K562 (cell line): ENCODE data around the gene TRPC4AP. TPM values are rescaled to one million over a fixed set of nuclear protein-coding genes. Genes with fewer than 3 reads are reported as not detected.
A peak's percentile ranks its signal among the peaks of the same experiment; 100 is the strongest.

Experiments
- ATAC-seq: fragments of 200-7000 bp; cut with Tn5 transposase; 3 replicates; pipeline ENCODE4 v1.9.1; 2020; ENCODE audit warnings: moderate library complexity
- BruUV-seq: library from RNA; stranded (reverse); fragments of 400-500 nt; replicated peaks from 2 replicates; lab custom pipeline; 2021; lab: Mats Ljungman, UMichigan
- CTCF ChIA-PET: fragments of 300-600 bp; formaldehyde crosslinking; extraction: SDS; loops from one replicate; lab custom pipeline; 2021; ENCODE audit warnings: low intra/inter-chr PET ratio; lab: Yijun Ruan, JAX
- POLR2A ChIA-PET: fragments of 300-600, 350-650 bp; sonication (Branson Sonifier 250); formaldehyde crosslinking; extraction: SDS; loops from one replicate; lab custom pipeline; 2021; ENCODE audit warnings: antibody characterized with exemption, inconsistent platforms; lab: Yijun Ruan, JAX
- DNase-seq, 4 experiments: peaks; one replicate each; pipeline versions ENCODE4 v3.0.0 to v3.0.0-alpha.2; 2011 to 2018; ENCODE audit warnings: low spot score in 3 of 4, mixed read lengths in 3 of 4; ENCODE audit errors: extremely low read depth in 1 of 4
- FAIRE-seq: peaks from 2 replicates; lab custom pipeline; 2011; peaks lifted over from hg19 to GRCh38; lab: Jason Lieb, UNC
- H2AFZ ChIP-seq: 2 replicates; pipeline ENCODE4 v1.6.0; 2011; ENCODE audit warnings: low read depth, low read length, control low read depth, inconsistent platforms
- H3K27ac ChIP-seq: fragments of 200-600 bp; 3 replicates; pipeline ENCODE4 v1.8.0; 2011; ENCODE audit warnings: low read depth, mild to moderate bottlenecking, control low read depth, inconsistent platforms, low read length, moderate library complexity, mixed read lengths; ENCODE audit errors: extremely low read depth
- H3K27me3 ChIP-seq, 2 experiments: fragments of 300-600 bp in 1 of 2; 2 replicates in 1 of 2; 3 replicates in 1 of 2; pipeline versions ENCODE4 v1.6.0 to v1.8.0; 2011; ENCODE audit warnings: inconsistent platforms in 2 of 2, low read length in 2 of 2, mild to moderate bottlenecking in 1 of 2, mixed read lengths in 1 of 2, moderate library complexity in 1 of 2; ENCODE audit not compliant: control insufficient read depth in 2 of 2, insufficient read depth in 2 of 2
- H3K36me3 ChIP-seq: fragments of 300-600 bp; 3 replicates; pipeline ENCODE4 v1.8.0; 2011; ENCODE audit warnings: mild to moderate bottlenecking, low read length, inconsistent platforms; ENCODE audit not compliant: control insufficient read depth, insufficient read depth
- H3K4me1 ChIP-seq, 2 experiments: fragments of 200-600 bp in 1 of 2; replicated peaks in 1 of 2; 2 replicates in 1 of 2; 3 replicates in 1 of 2; pipeline versions ENCODE4 v1.5.1 to v1.8.0; 2011; ENCODE audit warnings: inconsistent platforms in 2 of 2, low read length in 2 of 2, mild to moderate bottlenecking in 1 of 2, mixed read lengths in 1 of 2, moderate library complexity in 1 of 2; ENCODE audit not compliant: control insufficient read depth in 2 of 2, insufficient read depth in 2 of 2
- H3K4me2 ChIP-seq: 2 replicates; pipeline ENCODE4 v1.6.1; 2011; ENCODE audit warnings: low read length, control low read depth, inconsistent platforms, mixed read lengths; ENCODE audit not compliant: insufficient read depth
- H3K4me3 ChIP-seq: fragments of 200-600 bp; sonication (generic), shearing (Covaris generic); 2 replicates; pipeline ENCODE4 v1.5.1; 2016; ENCODE audit warnings: control low read depth, inconsistent platforms
- H3K79me2 ChIP-seq: fragments of 200-600 bp; 3 replicates; pipeline ENCODE4 v1.8.0; 2011; ENCODE audit warnings: low read length, inconsistent platforms; ENCODE audit not compliant: control insufficient read depth, insufficient read depth
- H3K9ac ChIP-seq, 2 experiments: 2 replicates each; pipeline versions ENCODE4 v1.6.0 to v1.6.1; 2011; ENCODE audit warnings: low read depth in 2 of 2, low read length in 2 of 2, control low read depth in 1 of 2, inconsistent platforms in 1 of 2, mild to moderate bottlenecking in 1 of 2, mixed read lengths in 1 of 2; ENCODE audit not compliant: insufficient read depth in 1 of 2
- H3K9me1 ChIP-seq: one replicate; pipeline ENCODE4 v1.6.0; 2011; ENCODE audit warnings: inconsistent platforms, mild to moderate bottlenecking, low read length, moderate library complexity; ENCODE audit not compliant: control insufficient read depth, insufficient read depth
- H3K9me3 ChIP-seq: replicated peaks from 2 replicates; pipeline ENCODE4 v1.5.1; 2011; ENCODE audit warnings: low read depth, low read length, inconsistent platforms; ENCODE audit not compliant: control insufficient read depth, insufficient read depth
- H4K20me1 ChIP-seq: replicated peaks from 2 replicates; pipeline ENCODE4 v1.6.1; 2011; ENCODE audit warnings: low read length, inconsistent platforms, mixed read lengths; ENCODE audit not compliant: control insufficient read depth, insufficient read depth
- ATF4 ChIP-seq: fragments of 450-650 bp; formaldehyde crosslinking; IDR thresholded peaks from 2 replicates; pipeline ENCODE4 v1.4.0; 2022; ENCODE audit warnings: mild to moderate bottlenecking, moderate library complexity
- CBX8 ChIP-seq: fragments of 200-600 bp; sonication (generic); IDR thresholded peaks from 2 replicates; pipeline ENCODE4 v1.6.1; 2012; ENCODE audit warnings: borderline replicate concordance, mixed run types, low read depth, mild to moderate bottlenecking, moderate library complexity, mixed read lengths, low read length, control low read depth, inconsistent platforms; ENCODE audit not compliant: poor library complexity, severe bottlenecking; ENCODE audit errors: extremely low read depth
- GATAD2A ChIP-seq: fragments of 450-650 bp; IDR thresholded peaks from 2 replicates; pipeline ENCODE4 v1.6.1; 2017
- HCFC1 ChIP-seq: IDR thresholded peaks from 2 replicates; pipeline ENCODE4 v1.6.1; 2012; ENCODE audit warnings: low read depth, low read length, improper control_type of control experiment
- HOXB6 ChIP-seq: fragments of 250-450 bp; sonication (Bioruptor Pico); IDR thresholded peaks from 2 replicates; pipeline ENCODE4 v1.5.1; 2022; ENCODE audit warnings: mild to moderate bottlenecking, borderline replicate concordance
- KLF6 ChIP-seq: fragments of 250-450 bp; sonication (Bioruptor Pico); IDR thresholded peaks from 2 replicates; pipeline ENCODE4 v1.4.0; 2020; ENCODE audit warnings: mild to moderate bottlenecking, moderate library complexity, borderline replicate concordance
- MITF ChIP-seq: IDR thresholded peaks from 2 replicates; pipeline ENCODE4 v1.6.1; 2014; ENCODE audit warnings: antibody characterized with exemption
- POLR2H ChIP-seq: IDR thresholded peaks from 2 replicates; pipeline ENCODE4 v1.6.1; 2016; ENCODE audit warnings: missing genetic modification characterization, low read depth, mild to moderate bottlenecking, control low read depth, missing compliant biosample characterization, moderate library complexity
- POLR3G ChIP-seq: IDR thresholded peaks from 2 replicates; pipeline ENCODE4 v1.6.1; 2011; ENCODE audit not compliant: insufficient read length, insufficient replicate concordance; ENCODE audit errors: extremely low read depth
- SUPT5H ChIP-seq: fragments of 450-650 bp; IDR thresholded peaks from 2 replicates; pipeline ENCODE4 v1.6.1; 2016
- TAF9B ChIP-seq: fragments of 450-650 bp; IDR thresholded peaks from 2 replicates; pipeline ENCODE4 v1.6.1; 2018; ENCODE audit warnings: mild to moderate bottlenecking; ENCODE audit not compliant: partially characterized antibody
- TRIM28 ChIP-seq: fragments of 450-650 bp; IDR thresholded peaks from 2 replicates; pipeline ENCODE4 v1.6.1; 2017
- ZKSCAN1 ChIP-seq: fragments of 150-350 bp; IDR thresholded peaks from 2 replicates; pipeline ENCODE4 v1.6.1; 2016; ENCODE audit warnings: low read depth, low read length
- ZKSCAN8 ChIP-seq: fragments of 200-800 bp; sonication (Bioruptor generic); IDR thresholded peaks from 2 replicates; pipeline ENCODE4 v1.6.1; 2016; ENCODE audit warnings: missing genetic modification characterization, missing compliant biosample characterization
- ZNF197 ChIP-seq: fragments of 200-800 bp; sonication (Bioruptor generic); IDR thresholded peaks from 2 replicates; pipeline ENCODE4 v1.6.1; 2016; ENCODE audit warnings: low read depth, missing genetic modification characterization, missing compliant biosample characterization
- ZNF589 ChIP-seq: fragments of 200-800 bp; sonication (Bioruptor generic); IDR thresholded peaks from 2 replicates; pipeline ENCODE4 v1.6.1; 2016; ENCODE audit warnings: low read depth, missing genetic modification characterization, missing compliant biosample characterization
- ZNF699 ChIP-seq: fragments of 250-450 bp; sonication (Bioruptor Pico); IDR thresholded peaks from 2 replicates; pipeline ENCODE4 v1.8.0; 2021; ENCODE audit warnings: mild to moderate bottlenecking, moderate library complexity; ENCODE audit not compliant: insufficient replicate concordance
- ZSCAN29 ChIP-seq: fragments of 450-650 bp; IDR thresholded peaks from 2 replicates; pipeline ENCODE4 v1.6.1; 2017
- WGBS: fragments of 100-300 bp; shearing (Covaris generic); methylation state at CpG from one replicate; pipeline ENCODE4 v1.1.6; 2016; ENCODE audit warnings: low coverage, mixed read lengths; ENCODE audit not compliant: insufficient coverage; ENCODE audit errors: missing lambda C conversion rate; 5-methylcytosine and 5-hydroxymethylcytosine counted together
- in situ Hi-C: fragments of 300-500 bp; cut with MboI; formaldehyde crosslinking; loops from 4 replicates; pipeline ENCODE4 v1.15.0; 2018; ENCODE audit warnings: inconsistent platforms, mixed read lengths
- intact Hi-C: fragments of 100-400 bp; cut with micrococcal nuclease; formaldehyde crosslinking; loops from 2 replicates; pipeline ENCODE4 v1.14.2; 2022
- polyA plus RNA-seq, 8 experiments: library from polyadenylated mRNA; depleted of rRNA in 4 of 8; stranded (reverse) in 5 of 8; unstranded in 3 of 8; fragments of >200 nt; fragmentation: Nextera tagmentation in 2 of 8; fragmentation: Illumina TruSeq in 1 of 8; extraction: Ambion mirVana in 2 of 8; extraction: Trizol in 1 of 8; gene quantifications; 2 replicates each; pipeline versions ENCODE4 v1.2.1 to v1.2.3, GENCODE V29; 2011 to 2014; ENCODE audit warnings: inconsistent platforms in 1 of 8, missing spikeins in 1 of 8
- total RNA-seq, 7 experiments: library from RNA; depleted of rRNA in 6 of 7; stranded (reverse); fragments of >200 nt in 6 of 7; fragmentation: Illumina TruSeq in 2 of 7; extraction: Trizol in 2 of 7; gene quantifications; 2 replicates each; pipeline versions ENCODE4 v1.2.1 to v1.2.3, GENCODE V29; 2011 to 2021; ENCODE audit warnings: low replicate concordance in 1 of 7
- TF ChIP-seq, protein P1 (sequence below): fragments of 450-650 bp; conservative IDR thresholded peaks from 2 replicates; pipeline ENCODE4 v1.6.1; 2016; ENCODE audit warnings: missing genetic modification characterization, low read depth, mild to moderate bottlenecking, missing compliant biosample characterization, moderate library complexity

The TRPC4AP gene
- total and polyA plus RNA-seq, 9 of the 15 experiments (the other 6 are each of a cell fraction or from before 2014, with no cell fraction given) = 2.3 to 70.3 (median 33.3) TPM

GRCh38 chr20:35120012-35120701, 27.6 kb upstream of the TRPC4AP start:
- H3K27ac ChIP-seq = peak overlapping the region; percentile 90
- POLR2A ChIA-PET = interaction anchor here (0.6 to 1.3 kb wide), 4 partner anchors 18 to 268 kb away, joined by 4 read pairs; no protein-coding TSS in a partner anchor
- 8% methylated on average over 7 of the region's 8 CpGs for WGBS
- TF ChIP-seq ZKSCAN1 (0 out of 2 replicates have a peak, but pooled peaks have one; percentile 26), ZNF699 (CRISPR knock-in tag) (no peak), ATF4 (CRISPR knock-in tag) (peak; percentile 63; the same call in 1 of the 2 replicates), ZSCAN29 (peak; percentile 12; the same call in 1 of the 2 replicates), HOXB6 (CRISPR knock-in tag) (no peak), TRIM28 (peak; percentile 15; the same call in 1 of the 2 replicates), POLR2H (tag) (peak; percentile 54; the same call in 1 of the 2 replicates), ZNF197 (CRISPR knock-in tag) (peak; percentile 66; the same call in 1 of the 2 replicates), SUPT5H (peak; percentile 27; the same call in 1 of the 2 replicates), CBX8 (no peak), TAF9B (peak; percentile 59), POLR3G (no peak), HCFC1 (no peak), KLF6 (CRISPR knock-in tag) (peak; percentile 65; the same call in 1 of the 2 replicates), GATAD2A (peak; percentile 71; the same call in 1 of the 2 replicates), ZKSCAN8 (CRISPR knock-in tag) (peak; percentile 75), MITF (peak; percentile 83), ZNF589 (CRISPR knock-in tag) (peak; percentile 72; the same call in 1 of the 2 replicates)
- TF ChIP-seq, protein P1, sequence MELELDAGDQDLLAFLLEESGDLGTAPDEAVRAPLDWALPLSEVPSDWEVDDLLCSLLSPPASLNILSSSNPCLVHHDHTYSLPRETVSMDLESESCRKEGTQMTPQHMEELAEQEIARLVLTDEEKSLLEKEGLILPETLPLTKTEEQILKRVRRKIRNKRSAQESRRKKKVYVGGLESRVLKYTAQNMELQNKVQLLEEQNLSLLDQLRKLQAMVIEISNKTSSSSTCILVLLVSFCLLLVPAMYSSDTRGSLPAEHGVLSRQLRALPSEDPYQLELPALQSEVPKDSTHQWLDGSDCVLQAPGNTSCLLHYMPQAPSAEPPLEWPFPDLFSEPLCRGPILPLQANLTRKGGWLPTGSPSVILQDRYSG (tag) = peak; percentile 95

More at GRCh38 chr20:35120012-35120701, 27.6 kb upstream of the TRPC4AP start:
- H3K36me3 ChIP-seq = peaks cover 51% of the 10 kb centered on the region; the same call in 2 of the 3 replicates
- intact Hi-C loops = no loop called here
- H4K20me1 ChIP-seq = no peaks in the 10 kb centered on the region
- peak overlapping the region; percentile 43 for H3K4me2 ChIP-seq
- FAIRE-seq = peak; percentile 88
- peak; percentile 89 for ATAC-seq
- H3K9me1 ChIP-seq = no peaks in the 10 kb centered on the region
- no peaks in the 10 kb centered on the region for H3K79me2 ChIP-seq
- in situ Hi-C loops = no loop called here
- no peaks in the 10 kb centered on the region for H3K9me3 ChIP-seq
- no peaks in the 10 kb centered on the region for H3K27me3 ChIP-seq
- H3K4me1 ChIP-seq = peaks cover 32 to 49% of the 10 kb centered on the region in 2 experiments
- peak overlapping the region; percentile 78 for H2AFZ ChIP-seq
- peak; percentile 67 to 95 (median 76) for DNase-seq
- H3K9ac ChIP-seq = peak overlapping the region in 1 of 2 experiments; percentile 58; a peak in 3 of 4 replicates
- CTCF ChIA-PET = no interaction called here
- H3K4me3 ChIP-seq = no peak overlapping the region
- BruUV-seq = no TSS peak
